Measurements from ENCODE around the gene RENBP.

RENBP gene

GRCh38 chrX:153926552-153926857 is 17.9 kb downstream of the RENBP start:
- TF ChIP-seq EGR1 (IDR thresholded peaks at IDR 0.05) (no peak), CREB1 (IDR thresholded peaks at IDR 0.05; ENCODE audit: low read depth) (no peak), NFIC (IDR thresholded peaks at IDR 0.05) (no peak), USF1 (IDR thresholded peaks at IDR 0.05) (no peak), TEAD4 (IDR thresholded peaks at IDR 0.05) (no peak), RAD21 (IDR thresholded peaks at IDR 0.05; ENCODE audit: low read depth) (no peak), FOXM1 (IDR thresholded peaks at IDR 0.05; ENCODE audit: borderline replicate concordance, low read depth) (no peak), EP300 (IDR thresholded peaks at IDR 0.05; ENCODE audit: borderline replicate concordance) (no peak), TAF1 (IDR thresholded peaks at IDR 0.05; ENCODE audit: low read depth) (no peak)
- TF ChIP-seq, protein P1, sequence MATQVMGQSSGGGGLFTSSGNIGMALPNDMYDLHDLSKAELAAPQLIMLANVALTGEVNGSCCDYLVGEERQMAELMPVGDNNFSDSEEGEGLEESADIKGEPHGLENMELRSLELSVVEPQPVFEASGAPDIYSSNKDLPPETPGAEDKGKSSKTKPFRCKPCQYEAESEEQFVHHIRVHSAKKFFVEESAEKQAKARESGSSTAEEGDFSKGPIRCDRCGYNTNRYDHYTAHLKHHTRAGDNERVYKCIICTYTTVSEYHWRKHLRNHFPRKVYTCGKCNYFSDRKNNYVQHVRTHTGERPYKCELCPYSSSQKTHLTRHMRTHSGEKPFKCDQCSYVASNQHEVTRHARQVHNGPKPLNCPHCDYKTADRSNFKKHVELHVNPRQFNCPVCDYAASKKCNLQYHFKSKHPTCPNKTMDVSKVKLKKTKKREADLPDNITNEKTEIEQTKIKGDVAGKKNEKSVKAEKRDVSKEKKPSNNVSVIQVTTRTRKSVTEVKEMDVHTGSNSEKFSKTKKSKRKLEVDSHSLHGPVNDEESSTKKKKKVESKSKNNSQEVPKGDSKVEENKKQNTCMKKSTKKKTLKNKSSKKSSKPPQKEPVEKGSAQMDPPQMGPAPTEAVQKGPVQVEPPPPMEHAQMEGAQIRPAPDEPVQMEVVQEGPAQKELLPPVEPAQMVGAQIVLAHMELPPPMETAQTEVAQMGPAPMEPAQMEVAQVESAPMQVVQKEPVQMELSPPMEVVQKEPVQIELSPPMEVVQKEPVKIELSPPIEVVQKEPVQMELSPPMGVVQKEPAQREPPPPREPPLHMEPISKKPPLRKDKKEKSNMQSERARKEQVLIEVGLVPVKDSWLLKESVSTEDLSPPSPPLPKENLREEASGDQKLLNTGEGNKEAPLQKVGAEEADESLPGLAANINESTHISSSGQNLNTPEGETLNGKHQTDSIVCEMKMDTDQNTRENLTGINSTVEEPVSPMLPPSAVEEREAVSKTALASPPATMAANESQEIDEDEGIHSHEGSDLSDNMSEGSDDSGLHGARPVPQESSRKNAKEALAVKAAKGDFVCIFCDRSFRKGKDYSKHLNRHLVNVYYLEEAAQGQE (IDR thresholded peaks at IDR 0.05; ENCODE audit: low read depth), result no peak

- no peak for TF ChIP-seq USF1 (IDR thresholded peaks at IDR 0.05)
- TF ChIP-seq CREB1 (IDR thresholded peaks at IDR 0.05; ENCODE audit: low read depth), result no peak
- TF ChIP-seq, protein P1 (IDR thresholded peaks at IDR 0.05; ENCODE audit: low read depth), result no peak
- TF ChIP-seq EGR1 (IDR thresholded peaks at IDR 0.05), result no peak
Observed at GRCh38 chrX:153925739-153926551, 18.5 kb downstream of the RENBP start, which contains the start of gene ARHGAP4. ARHGAP4 (minus strand) TSS chrX:153926264; CDS start chrX:153926202, 62 bp downstream.

DNA sequence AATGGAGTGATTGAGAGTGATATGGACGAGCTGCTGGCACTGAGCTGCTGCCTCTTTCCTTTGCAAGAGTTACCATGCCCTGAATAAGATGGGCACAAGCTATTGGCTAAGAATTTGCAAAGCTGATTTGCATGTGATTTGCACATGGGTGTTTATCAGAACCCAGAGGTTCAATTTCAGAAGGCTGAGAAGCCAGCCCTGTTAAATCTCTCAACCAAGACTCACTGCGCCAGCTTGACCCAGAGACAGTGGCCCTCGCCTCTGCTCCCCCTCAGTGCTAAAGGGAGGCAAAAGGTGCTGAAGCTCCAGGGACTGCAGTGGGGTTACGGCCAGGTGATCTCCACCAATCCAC is 19.1 kb downstream of the RENBP start:
- TF ChIP-seq CREB1 (IDR thresholded peaks at IDR 0.05; ENCODE audit: low read depth) (no peak), ZBTB7A (IDR thresholded peaks at IDR 0.05; ENCODE audit: low read depth) (no peak), CEBPB (IDR thresholded peaks at IDR 0.05) (no peak), USF1 (IDR thresholded peaks at IDR 0.05) (no peak), TAF1 (IDR thresholded peaks at IDR 0.05; ENCODE audit: low read depth) (no peak)

DNA sequence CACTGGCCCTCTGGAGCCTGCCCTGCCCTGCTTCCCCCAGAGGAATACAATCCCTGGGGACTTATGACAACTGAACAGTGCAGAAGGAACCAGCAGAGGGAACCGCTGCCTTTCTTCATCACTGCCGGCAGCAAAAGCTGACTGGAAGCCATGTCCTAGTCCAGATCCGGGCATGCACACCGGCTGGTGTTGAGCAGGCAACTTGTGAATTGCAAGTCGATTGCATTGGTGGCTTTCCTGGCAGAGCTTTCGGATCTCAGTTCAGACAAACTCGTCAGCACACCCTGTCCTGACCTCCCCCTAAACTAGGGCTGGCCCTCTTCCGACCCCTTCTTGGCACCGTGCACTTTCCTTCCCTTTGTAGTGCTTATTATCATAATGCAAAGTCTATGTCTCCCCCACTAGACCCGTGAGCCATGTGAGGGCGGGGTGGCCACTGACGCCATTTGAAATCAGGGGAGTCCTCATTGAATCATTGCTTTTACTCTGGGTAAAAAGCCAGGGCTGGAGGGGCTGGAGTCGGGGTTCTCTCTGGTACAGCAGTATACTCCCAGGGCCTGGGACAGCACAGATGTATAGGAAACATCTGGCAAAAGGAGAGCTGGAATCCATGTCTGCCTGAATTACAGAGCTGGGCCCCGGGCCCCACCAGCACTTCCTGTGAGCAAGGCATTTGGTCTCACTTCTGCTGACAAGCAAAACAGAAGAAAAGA is 20.1 kb downstream of the RENBP start:
- TF ChIP-seq EGR1 (IDR thresholded peaks at IDR 0.05), result no peak
- peak; percentile 25 for TF ChIP-seq RAD21 (IDR thresholded peaks at IDR 0.05; ENCODE audit: low read depth)

DNA sequence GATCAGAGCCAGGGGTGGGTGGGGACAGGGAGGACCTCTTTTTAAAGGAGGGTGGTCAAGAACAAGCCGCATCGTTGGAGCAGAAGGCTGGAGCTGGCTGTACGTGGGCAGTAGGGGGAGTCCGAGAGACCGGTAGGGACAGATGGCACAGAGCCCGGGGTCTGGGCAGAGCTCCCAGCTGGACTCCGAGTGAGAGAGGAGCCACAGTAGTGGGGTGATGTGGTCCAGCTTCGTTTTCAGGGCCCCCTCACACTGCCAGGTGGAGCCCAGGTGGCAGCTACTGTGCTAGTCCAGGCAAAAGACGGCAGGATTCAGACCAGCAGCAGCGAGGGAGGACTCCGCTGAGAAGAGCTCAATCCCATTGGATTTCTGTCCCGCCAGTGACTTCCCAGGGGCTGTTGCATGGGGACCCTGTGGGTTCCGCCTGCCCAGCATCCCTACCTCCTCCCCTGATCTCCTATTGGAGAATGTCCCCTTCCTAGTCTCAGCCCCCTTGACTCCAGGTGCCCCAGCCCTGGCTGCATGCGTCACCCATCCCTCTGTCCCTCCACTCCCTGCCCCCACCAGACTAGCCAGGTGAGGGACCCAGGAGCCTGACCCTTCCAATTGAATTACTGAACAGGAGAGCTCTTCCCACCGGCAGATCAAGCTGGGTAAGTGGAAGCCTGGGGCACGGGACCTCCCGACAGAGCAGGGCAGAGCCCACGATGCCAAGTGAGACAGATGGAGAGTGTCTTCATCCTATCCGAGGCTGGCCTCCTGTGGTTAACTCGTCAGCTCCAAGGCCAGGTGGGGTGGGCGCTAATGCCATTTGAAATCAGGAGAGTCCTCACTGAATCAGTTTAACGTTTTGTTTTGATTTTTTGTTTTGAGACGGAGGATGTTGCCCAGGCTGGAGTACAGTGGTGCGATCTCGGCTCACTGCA is 21.2 kb downstream of the RENBP start:
- TF ChIP-seq TCF12 (IDR thresholded peaks at IDR 0.05; ENCODE audit: low read depth) (no peak), TAF1 (IDR thresholded peaks at IDR 0.05; ENCODE audit: low read depth) (no peak), EGR1 (IDR thresholded peaks at IDR 0.05) (no peak), RAD21 (IDR thresholded peaks at IDR 0.05; ENCODE audit: low read depth) (peak; percentile 35; the same call in 1 of the 2 replicates), NFIC (IDR thresholded peaks at IDR 0.05) (peak; percentile 59), CREB1 (IDR thresholded peaks at IDR 0.05; ENCODE audit: low read depth) (no peak), MAX (IDR thresholded peaks at IDR 0.05) (no peak), USF1 (IDR thresholded peaks at IDR 0.05) (no peak)
- TF ChIP-seq, protein P1 (IDR thresholded peaks at IDR 0.05; ENCODE audit: low read depth), result no peak

Measured in Ishikawa (cell line).